Right ventricle myocardium inferior (tissue), 1 donor: Measurements from ENCODE around the gene GDI1. TPM values are rescaled to one million over a fixed set of nuclear protein-coding genes. Genes with fewer than 3 reads are reported as not detected.
"Not testable (repeated sequence)": the region's sequence is repeated elsewhere in the genome, so short reads cannot be mapped to it uniquely, and the experiment has no call there.

Source experiments
- ATAC-seq: fragments of 200-7000 bp; cut with Tn5 transposase; one replicate; pipeline ENCODE4 v1.9.1; 2020; ENCODE audit warnings: mild to moderate bottlenecking, moderate library complexity
- DNase-seq: peaks from one replicate; pipeline ENCODE4 v3.0.0; 2021; ENCODE audit errors: missing footprints
- intact Hi-C: fragments of 100-400 bp; cut with DNase I; formaldehyde crosslinking; loops from one replicate; pipeline ENCODE4 v1.11.0; 2022
- long read RNA-seq: library from polyadenylated mRNA; unstranded; transcript quantifications from one replicate; pipeline ENCODE4 v2.0.0, GENCODE V29; 2021
- total RNA-seq: library from RNA; stranded (reverse); fragmentation: NEBNext Ultra II Directional; extraction: Animal tissue kit (Norgen Biotek cat#: 25700); gene quantifications from one replicate; pipeline ENCODE4 v1.2.1, GENCODE V29; 2021
- donor health status: DM: no; HTN: yes; CAD: no; lungs with severe emphysema.

The GDI1 gene
- 85.2 TPM for total RNA-seq
- long read RNA-seq, transcript GDI1-204 (11 exons, 2,474 nt) = major isoform, 48 of 53 reads
- long read RNA-seq, partial matches to known transcripts = 0 of 53 reads
- long read RNA-seq, other reads (novel, unspliced or antisense) = 4 of 53 reads

- intact Hi-C loops = no loop called here
- ATAC-seq = peak; percentile 61
- peak; percentile 87 for DNase-seq
Measured at GRCh38 chrX:154436983-154437752, at the start of gene GDI1. Gene GDI1, plus strand, starts transcription at chrX:154437154. Its CDS starts 101 bp downstream, at chrX:154437255.

DNA sequence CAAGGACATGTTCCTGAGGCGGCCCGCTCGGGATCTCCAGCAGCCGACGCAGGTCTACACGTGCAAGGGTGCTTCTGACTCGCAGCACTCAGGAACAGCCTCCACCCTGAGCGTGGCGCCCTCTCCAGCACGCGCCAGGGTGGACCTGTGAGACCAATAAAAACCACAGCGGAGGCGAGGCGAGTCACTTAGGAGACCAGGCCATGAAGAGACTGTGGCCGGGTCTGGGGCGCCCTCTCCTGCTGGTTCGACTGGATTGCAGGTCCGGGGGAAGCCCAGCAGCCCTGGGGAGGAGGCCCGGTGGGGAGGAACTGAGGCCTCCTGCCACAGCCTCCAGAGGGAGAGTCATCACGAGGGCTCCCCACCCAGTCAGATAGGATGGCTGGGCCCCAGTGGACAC lies 48.9 kb upstream of the GDI1 start:
- peak; percentile 19 for ATAC-seq
- DNase-seq = not testable (repeated sequence)
- intact Hi-C loops = loop anchor here (10.0 kb wide), 1 partner anchor 373 kb away; the partner anchor contains the start of gene IRAK1

- intact Hi-C loops = loop anchor here (10.0 kb wide), 1 partner anchor 374 kb away; the partner anchor contains the start of gene IRAK1
- not testable (repeated sequence) for DNase-seq
- ATAC-seq = peak; percentile 0
Measured at GRCh38 chrX:154388649-154389048, 48.3 kb upstream of the GDI1 start.

- intact Hi-C loops = loop anchor here (10.0 kb wide), 1 partner anchor 375 kb away; the partner anchor contains the start of gene IRAK1
- peak; percentile 93 for ATAC-seq
- DNase-seq = not testable (repeated sequence)
Measured at GRCh38 chrX:154389812-154390747, 46.9 kb upstream of the GDI1 start.

DNA sequence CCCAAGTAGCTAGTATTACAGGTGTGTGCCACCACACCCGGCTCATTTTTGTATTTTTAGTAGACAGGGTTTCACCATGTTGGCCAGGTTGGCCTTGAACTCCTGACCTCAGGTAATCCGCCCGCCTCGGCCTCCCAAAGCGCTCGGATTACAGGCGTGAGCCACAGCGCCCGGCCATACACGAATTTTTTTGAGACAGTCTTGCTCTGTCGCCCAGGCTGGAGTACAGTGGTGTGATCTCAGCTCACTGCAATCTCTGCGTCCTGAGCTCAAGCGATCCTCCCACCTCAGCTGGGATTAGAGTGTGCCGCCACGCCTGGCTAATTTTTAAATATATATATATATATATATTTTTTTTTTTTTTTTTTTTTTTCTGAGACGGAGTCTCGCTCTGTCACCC lies 40.6 kb upstream of the GDI1 start:
- ATAC-seq, intact Hi-C loops, DNase-seq: not testable (repeated sequence)

DNA sequence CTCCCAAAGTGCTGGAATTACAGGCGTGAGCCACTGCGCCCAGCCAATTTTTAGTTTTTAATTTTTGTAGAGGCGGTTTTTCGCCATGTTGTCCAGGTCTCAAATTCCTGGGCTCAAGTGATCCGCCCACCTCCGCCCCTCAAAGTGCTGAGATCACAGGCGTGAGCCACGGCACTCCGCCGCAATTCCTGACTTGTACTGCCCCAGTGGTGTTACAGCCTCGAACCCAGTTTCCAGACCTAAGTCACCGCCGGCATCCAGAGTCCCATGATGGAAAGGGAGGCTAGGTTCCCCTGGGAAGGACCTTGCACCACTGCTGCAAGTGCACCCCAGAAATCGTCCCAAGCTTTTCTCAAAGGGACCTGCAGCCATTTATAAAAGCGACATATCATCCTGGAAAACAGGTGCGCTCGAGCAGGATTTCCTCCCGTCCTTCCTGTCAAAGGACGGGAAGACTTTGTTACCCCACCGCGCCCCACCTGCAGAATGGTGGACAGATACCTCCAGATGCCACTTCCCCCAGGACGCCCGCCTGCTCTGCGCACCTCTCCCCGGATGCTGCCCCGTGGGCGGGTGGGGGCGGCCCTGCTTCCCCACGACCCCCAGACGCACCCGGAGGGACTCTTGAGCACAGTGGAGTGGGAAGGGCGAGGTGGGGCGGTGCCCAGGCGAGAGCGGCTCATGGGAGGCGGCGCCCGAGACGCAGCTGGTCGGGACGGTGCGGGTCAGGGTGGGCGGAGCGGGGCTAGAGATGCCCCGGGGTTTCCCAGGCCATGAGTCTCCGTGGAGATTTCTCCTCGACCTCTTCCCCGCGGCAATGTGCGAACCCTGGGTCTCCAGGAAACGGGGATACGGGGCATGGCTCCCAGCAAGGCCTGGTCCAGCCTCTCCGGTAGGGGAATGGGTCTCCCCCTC lies 39.7 kb upstream of the GDI1 start:
- intact Hi-C loops = no loop called here
- DNase-seq = peak; percentile 86
- peak; percentile 88 for ATAC-seq

DNA sequence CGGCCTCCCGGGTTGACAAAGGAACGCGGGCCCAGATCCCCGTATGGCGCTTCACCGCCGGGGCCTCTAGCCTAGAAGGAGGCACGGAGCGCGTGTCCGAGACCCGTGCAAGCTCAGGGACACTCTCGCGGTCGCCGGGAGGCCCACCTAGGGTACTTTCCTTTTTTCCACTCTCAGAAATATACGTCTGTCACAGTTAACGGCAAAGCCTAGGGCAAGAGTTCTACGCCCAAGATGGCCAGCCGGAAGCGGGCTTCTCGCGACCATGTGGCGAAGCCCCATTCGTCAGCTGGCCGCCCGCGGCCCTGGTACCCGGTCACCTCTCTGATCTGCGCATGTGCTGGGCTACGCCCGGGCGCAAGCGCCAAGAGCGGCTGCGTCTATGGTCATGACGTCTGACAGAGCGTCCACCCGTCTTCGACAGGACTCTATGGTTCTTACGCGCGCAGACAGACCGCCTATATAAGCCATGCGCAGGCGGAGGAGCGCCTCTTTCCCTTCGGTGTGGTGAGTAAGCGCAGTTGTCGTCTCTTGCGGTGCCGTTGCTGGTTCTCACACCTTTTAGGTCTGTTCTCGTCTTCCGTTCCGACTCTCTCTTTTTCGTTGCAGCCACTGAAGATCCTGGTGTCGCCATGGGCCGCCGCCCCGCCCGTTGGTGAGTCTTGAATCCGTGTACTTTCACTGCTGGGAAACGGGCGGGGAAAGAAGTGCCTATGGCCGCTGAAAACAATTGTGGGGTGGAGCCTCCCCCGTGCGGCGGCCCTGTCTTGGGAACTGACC lies 38.9 kb upstream of the GDI1 start, which contains the start of gene RPL10:
TSS of gene RPL10 (plus strand) at position 490 of the 780 bp plus-strand sequence. CDS start at position 633, 143 bp downstream.
- intact Hi-C loops = no loop called here
- peak; percentile 97 for DNase-seq
- ATAC-seq = peak; percentile 92

DNA sequence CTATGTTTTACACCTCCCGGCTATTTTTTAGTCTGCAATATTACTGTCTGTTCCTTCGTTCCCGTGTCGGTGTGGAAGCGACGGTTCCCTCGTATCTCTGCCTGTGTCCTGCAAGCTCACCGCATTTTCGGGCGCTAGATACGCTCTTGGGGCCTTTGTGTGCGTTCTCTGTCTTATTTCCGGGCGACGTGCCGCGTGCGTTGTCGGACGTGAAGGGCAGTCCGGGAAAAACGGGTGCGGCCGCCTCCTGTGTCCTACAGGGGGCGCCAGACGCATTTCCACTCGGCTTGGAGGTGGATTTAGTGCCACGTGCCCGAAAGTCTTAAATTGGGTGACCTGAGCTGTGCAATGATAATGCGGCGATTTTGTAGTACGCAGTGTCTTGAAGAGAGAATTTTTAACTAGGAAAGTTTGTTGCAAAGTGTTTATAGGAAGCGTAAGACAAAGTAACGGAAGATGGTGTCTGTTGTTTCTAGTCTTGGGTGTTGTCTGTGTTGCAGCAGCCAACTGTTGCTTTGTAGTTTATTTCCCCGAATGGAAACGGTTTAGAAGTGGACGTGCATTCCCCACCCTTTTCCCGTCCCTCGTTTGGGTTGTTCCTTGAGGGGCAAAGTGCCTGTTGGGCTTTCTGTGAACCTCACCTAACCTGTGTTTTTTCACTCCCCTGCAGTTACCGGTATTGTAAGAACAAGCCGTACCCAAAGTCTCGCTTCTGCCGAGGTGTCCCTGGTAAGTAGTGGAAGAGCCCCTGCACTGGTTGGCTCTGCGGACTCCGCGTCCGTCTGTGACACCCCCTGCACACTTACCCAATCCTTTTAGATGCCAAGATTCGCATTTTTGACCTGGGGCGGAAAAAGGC lies 38.1 kb upstream of the GDI1 start:
- intact Hi-C loops = loop anchor here (1.0 kb wide), 1 partner anchor 10 kb away; the partner anchor contains the start of gene DNASE1L1
- peak; percentile 94 for DNase-seq
- ATAC-seq = peak; percentile 55

DNA sequence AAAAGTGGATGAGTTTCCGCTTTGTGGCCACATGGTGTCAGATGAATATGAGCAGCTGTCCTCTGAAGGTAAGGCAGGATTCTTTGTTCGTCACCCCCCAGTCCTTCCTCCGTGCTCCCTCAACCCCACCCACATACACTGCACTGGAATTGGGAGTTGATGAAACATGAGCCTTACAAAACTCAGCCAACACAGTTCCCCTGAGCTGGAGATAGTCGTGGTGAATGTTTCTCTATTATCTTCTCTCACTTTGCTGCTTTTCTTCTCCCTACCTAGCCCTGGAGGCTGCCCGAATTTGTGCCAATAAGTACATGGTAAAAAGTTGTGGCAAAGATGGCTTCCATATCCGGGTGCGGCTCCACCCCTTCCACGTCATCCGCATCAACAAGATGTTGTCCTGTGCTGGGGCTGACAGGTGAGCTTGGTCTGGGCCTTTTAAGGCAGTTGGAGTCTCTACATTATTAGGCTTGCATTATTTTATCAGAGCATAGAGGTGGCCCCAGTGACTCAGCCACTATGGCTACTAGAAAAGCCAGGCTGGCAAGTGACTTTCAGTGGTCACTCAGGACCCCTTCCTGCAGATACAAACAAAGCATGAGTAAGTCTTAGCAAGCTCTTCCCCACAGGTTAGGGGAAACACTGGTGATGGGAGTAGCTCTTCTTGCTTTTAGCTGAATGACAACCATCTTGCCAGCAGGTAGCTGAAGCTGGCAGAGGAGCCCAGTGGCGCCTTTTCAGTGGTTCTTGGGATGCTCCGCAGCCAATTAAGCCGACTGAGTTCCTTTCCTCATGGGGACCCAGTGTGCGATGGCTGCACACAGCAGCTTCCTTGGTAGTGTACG lies 37.2 kb upstream of the GDI1 start:
- ATAC-seq (no peak), DNase-seq (no peak)
- intact Hi-C loops = loop anchor here (1.0 kb wide), 1 partner anchor 10 kb away; the partner anchor contains the start of gene DNASE1L1

DNA sequence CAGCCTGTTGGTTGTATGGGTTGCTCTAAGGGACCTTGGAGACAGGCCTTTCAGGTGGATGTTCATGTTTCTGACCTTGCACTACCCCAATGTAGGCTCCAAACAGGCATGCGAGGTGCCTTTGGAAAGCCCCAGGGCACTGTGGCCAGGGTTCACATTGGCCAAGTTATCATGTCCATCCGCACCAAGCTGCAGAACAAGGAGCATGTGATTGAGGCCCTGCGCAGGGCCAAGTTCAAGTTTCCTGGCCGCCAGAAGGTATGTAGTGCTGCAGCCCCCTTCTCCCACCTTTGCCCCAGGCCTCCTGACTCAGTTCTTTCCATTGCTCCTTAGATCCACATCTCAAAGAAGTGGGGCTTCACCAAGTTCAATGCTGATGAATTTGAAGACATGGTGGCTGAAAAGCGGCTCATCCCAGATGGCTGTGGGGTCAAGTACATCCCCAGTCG lies 36.6 kb upstream of the GDI1 start:
- DNase-seq, ATAC-seq, intact Hi-C loops: not testable (repeated sequence)

DNA sequence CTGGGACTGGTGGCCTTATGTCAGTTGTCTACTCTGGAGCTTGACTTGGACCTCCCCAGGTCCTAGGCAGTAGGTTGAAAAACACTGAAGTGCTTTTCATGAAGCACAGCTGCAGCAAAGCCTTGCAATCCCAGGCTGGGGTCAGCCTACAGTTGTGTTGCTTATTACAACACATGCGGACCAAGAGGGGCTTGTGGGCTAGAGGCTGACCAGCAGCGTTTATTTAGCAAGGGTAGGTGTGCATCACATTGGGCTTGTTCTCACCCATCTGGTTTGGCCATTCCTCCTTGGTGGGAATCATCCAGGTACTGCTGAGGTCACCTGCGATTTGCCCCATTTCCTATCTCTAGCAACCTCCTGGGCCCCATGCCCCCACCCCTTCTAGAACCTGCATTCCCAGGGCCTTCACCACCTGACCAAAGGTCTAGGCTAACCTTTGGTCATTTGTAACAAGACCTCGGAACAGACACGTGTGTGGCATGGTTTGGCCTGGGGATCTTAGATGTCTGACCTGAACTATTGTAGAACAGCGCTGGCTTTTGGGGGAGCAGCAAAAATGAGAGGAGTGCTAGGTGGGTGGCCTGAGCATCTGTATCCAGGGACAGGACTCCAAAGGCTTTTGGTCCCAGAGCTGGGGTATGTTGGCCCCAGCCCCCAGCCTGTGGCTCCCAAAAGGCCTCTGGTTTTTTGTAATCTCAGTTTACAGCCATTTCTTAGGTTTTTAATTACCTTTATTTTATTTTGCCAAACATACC lies 35.7 kb upstream of the GDI1 start:
- DNase-seq (no peak), ATAC-seq (no peak)
- intact Hi-C loops = no loop called here

- no peak for DNase-seq
- ATAC-seq = no peak
- intact Hi-C loops = no loop called here
Measured at GRCh38 chrX:154401918-154402621, 34.9 kb upstream of the GDI1 start.

- DNase-seq (no peak), ATAC-seq (no peak)
- intact Hi-C loops = no loop called here
Measured at GRCh38 chrX:154402622-154403127, 34.3 kb upstream of the GDI1 start.

GRCh38 chrX:154403192-154403591 lies 33.8 kb upstream of the GDI1 start:
- ATAC-seq = no peak
- DNase-seq = no peak
- intact Hi-C loops = no loop called here
